Effector memory CD4-positive, alpha-beta T cell (primary cell): ENCODE measurements around the gene MAP3K3.

Experiments used
- DNase-seq, 3 donors: peaks; one replicate each; pipeline ENCODE4 v3.0.0-alpha.2; 2020
- H3K27ac ChIP-seq: 2 replicates; pipeline ENCODE4 v1.7.0; 2013; ENCODE audit warnings: mild to moderate bottlenecking, low read length, moderate library complexity; ENCODE audit not compliant: insufficient read depth, poor library complexity, severe bottlenecking
- H3K27me3 ChIP-seq: replicated peaks from 2 replicates; pipeline ENCODE4 v1.7.0; 2013; ENCODE audit warnings: mild to moderate bottlenecking, low read length; ENCODE audit not compliant: insufficient read depth, control insufficient read depth, poor library complexity, severe bottlenecking
- H3K36me3 ChIP-seq: 2 replicates; pipeline ENCODE4 v1.7.0; 2013; ENCODE audit warnings: mild to moderate bottlenecking, low read length, moderate library complexity; ENCODE audit not compliant: control insufficient read depth, insufficient read depth
- H3K4me1 ChIP-seq: 2 replicates; pipeline ENCODE4 v1.7.0; 2013; ENCODE audit warnings: low read length, mild to moderate bottlenecking; ENCODE audit not compliant: control insufficient read depth, insufficient read depth, poor library complexity, severe bottlenecking
- H3K4me3 ChIP-seq: 2 replicates; pipeline ENCODE4 v1.7.0; 2013; ENCODE audit warnings: low read length, low read depth, mild to moderate bottlenecking; ENCODE audit not compliant: insufficient read depth, poor library complexity, severe bottlenecking
- H3K9me3 ChIP-seq: 2 replicates; pipeline ENCODE4 v1.7.0; 2013; ENCODE audit warnings: mild to moderate bottlenecking, low read length, moderate library complexity; ENCODE audit not compliant: control insufficient read depth
- total RNA-seq, 3 donors: gene quantifications; one replicate each; lab custom pipeline; 2026; lab: John Stamatoyannopoulos, UW

MAP3K3 gene
- 126 to 173 (median 139) reads per million in 3 donors for total RNA-seq

- Histone ChIP-seq H3K9me3 (no peaks in the 10 kb centered on the region), H3K4me1 (peaks cover 22% of the 10 kb centered on the region), H3K27ac (peak within 1 kb of the TSS; percentile 62), H3K4me3 (peak within 1 kb of the TSS; percentile 77), H3K36me3 (no peaks in the 10 kb centered on the region), H3K27me3 (no peaks in the 10 kb centered on the region)
- peak; percentile 97 to 99 (median 98) for DNase-seq
These were observed at the start of gene MAP3K3 for GRCh38 chr17:63621684-63622573. TSS of gene MAP3K3 (plus strand) at chr17:63622417. CDS start at chr17:63622760, 343 bp downstream.

GRCh38 chr17:63573634-63574033, 48.6 kb upstream of the MAP3K3 start:
- Histone ChIP-seq H3K27ac (no peak overlapping the region), H3K27me3 (no peaks in the 10 kb centered on the region), H3K4me1 (peaks cover 4% of the 10 kb centered on the region), H3K9me3 (no peaks in the 10 kb centered on the region), H3K4me3 (no peak overlapping the region), H3K36me3 (peaks cover 11% of the 10 kb centered on the region)
- DNase-seq, result no peak

GRCh38 chr17:63578027-63578768, 44.0 kb upstream of the MAP3K3 start:
- no peaks in the 10 kb centered on the region for H3K9me3 ChIP-seq
- H3K4me3 ChIP-seq, result no peak overlapping the region
- no peak for DNase-seq
- peaks cover 48% of the 10 kb centered on the region for H3K36me3 ChIP-seq
- H3K27me3 ChIP-seq, result no peaks in the 10 kb centered on the region
- no peaks in the 10 kb centered on the region for H3K4me1 ChIP-seq
- H3K27ac ChIP-seq, result no peak overlapping the region

GRCh38 chr17:63578769-63579111, 43.5 kb upstream of the MAP3K3 start:
- H3K27me3 ChIP-seq, result no peaks in the 10 kb centered on the region
- DNase-seq, result no peak
- H3K36me3 ChIP-seq, result peaks cover 53% of the 10 kb centered on the region
- H3K9me3 ChIP-seq, result no peaks in the 10 kb centered on the region
- H3K4me3 ChIP-seq, result no peak overlapping the region
- H3K27ac ChIP-seq, result no peak overlapping the region
- no peaks in the 10 kb centered on the region for H3K4me1 ChIP-seq

GRCh38 chr17:63579633-63580032, 42.6 kb upstream of the MAP3K3 start:
- peaks cover 60% of the 10 kb centered on the region for H3K36me3 ChIP-seq
- no peaks in the 10 kb centered on the region for H3K9me3 ChIP-seq

GRCh38 chr17:63587770-63588169, 34.4 kb upstream of the MAP3K3 start:
- Histone ChIP-seq H3K9me3 (no peaks in the 10 kb centered on the region), H3K4me3 (no peak overlapping the region), H3K4me1 (peaks cover 8% of the 10 kb centered on the region), H3K27ac (no peak overlapping the region), H3K27me3 (no peaks in the 10 kb centered on the region), H3K36me3 (peaks cover 70% of the 10 kb centered on the region)
- DNase-seq, result no peak

More at GRCh38 chr17:63579633-63580032, 42.6 kb upstream of the MAP3K3 start:
- Histone ChIP-seq H3K27ac (no peak overlapping the region), H3K27me3 (no peaks in the 10 kb centered on the region), H3K4me3 (no peak overlapping the region), H3K4me1 (no peaks in the 10 kb centered on the region)
- no peak for DNase-seq

GRCh38 chr17:63588797-63589196, 33.4 kb upstream of the MAP3K3 start:
- Histone ChIP-seq H3K27me3 (no peaks in the 10 kb centered on the region), H3K9me3 (no peaks in the 10 kb centered on the region), H3K27ac (no peak overlapping the region), H3K36me3 (peaks cover 60% of the 10 kb centered on the region), H3K4me3 (no peak overlapping the region), H3K4me1 (peaks cover 8% of the 10 kb centered on the region)
- no peak for DNase-seq

GRCh38 chr17:63589646-63590045, 32.6 kb upstream of the MAP3K3 start:
- DNase-seq, result no peak
- H3K9me3 ChIP-seq, result no peaks in the 10 kb centered on the region
- no peaks in the 10 kb centered on the region for H3K27me3 ChIP-seq
- no peak overlapping the region for H3K4me3 ChIP-seq
- H3K4me1 ChIP-seq, result peaks cover 8% of the 10 kb centered on the region
- peaks cover 59% of the 10 kb centered on the region for H3K36me3 ChIP-seq
- no peak overlapping the region for H3K27ac ChIP-seq

- H3K27me3 ChIP-seq, result no peaks in the 10 kb centered on the region
- H3K27ac ChIP-seq, result no peak overlapping the region
- peaks cover 11% of the 10 kb centered on the region for H3K4me1 ChIP-seq
- peaks cover 41% of the 10 kb centered on the region for H3K36me3 ChIP-seq
- H3K4me3 ChIP-seq, result no peak overlapping the region
- H3K9me3 ChIP-seq, result no peaks in the 10 kb centered on the region
- no peak for DNase-seq
These were observed 29.4 kb upstream of the MAP3K3 start for GRCh38 chr17:63592797-63593196.

- DNase-seq, result no peak
- Histone ChIP-seq H3K36me3 (peaks cover 23% of the 10 kb centered on the region), H3K27me3 (no peaks in the 10 kb centered on the region), H3K4me1 (peaks cover 22% of the 10 kb centered on the region), H3K9me3 (no peaks in the 10 kb centered on the region), H3K27ac (no peak overlapping the region), H3K4me3 (no peak overlapping the region)
These were observed 27.1 kb upstream of the MAP3K3 start for GRCh38 chr17:63595132-63595531.
